H1 (cell line): ENCODE measurements around the gene PLA1A. TPM values are rescaled to one million over a fixed set of nuclear protein-coding genes. Genes with fewer than 3 reads are reported as not detected.

Experiments
- MAFK ChIP-seq: IDR thresholded peaks from 2 replicates; pipeline ENCODE4 v1.6.1; 2012; ENCODE audit warnings: low read depth, mild to moderate bottlenecking, improper control_type of control experiment, low read length
- RXRA ChIP-seq: IDR thresholded peaks from 2 replicates; pipeline ENCODE4 v1.6.1; 2011; ENCODE audit warnings: low read depth, mild to moderate bottlenecking, low read length, moderate library complexity; ENCODE audit not compliant: insufficient read depth
- SP4 ChIP-seq: IDR thresholded peaks from 2 replicates; pipeline ENCODE4 v1.6.1; 2012; ENCODE audit warnings: low read length, inconsistent platforms
- TEAD4 ChIP-seq: IDR thresholded peaks from 2 replicates; pipeline ENCODE4 v1.6.1; 2012; ENCODE audit warnings: low read depth, low read length, inconsistent platforms, mixed read lengths
- polyA plus RNA-seq, 7 experiments: library from polyadenylated mRNA; depleted of rRNA in 3 of 7; stranded (reverse) in 5 of 7; unstranded in 2 of 7; fragments of >200 nt in 5 of 7; fragments of 200-250 nt in 2 of 7; gene quantifications; 1 replicate in 5 of 7; 2 replicates in 1 of 7; 4 replicates in 1 of 7; pipeline versions ENCODE4 v1.2.1 to v1.2.3, GENCODE V29; 2011 to 2013; ENCODE audit warnings: missing spikeins in 2 of 7, mixed read lengths in 2 of 7
- total RNA-seq: library from RNA; stranded (reverse); fragmentation: NEBNext Ultra II Directional; extraction: Animal tissue kit (Norgen Biotek cat#: 25700); gene quantifications from 2 replicates; pipeline ENCODE4 v1.2.1, GENCODE V29; 2021
- TF ChIP-seq, protein P1 (sequence below): IDR thresholded peaks from 2 replicates; pipeline ENCODE4 v1.6.1; 2012; ENCODE audit warnings: low read length, inconsistent platforms

The PLA1A gene
- total and polyA plus RNA-seq, 2 of the 8 experiments (the other 6 are each of a cell fraction or from before 2014, with no cell fraction given), result not detected

GRCh38 chr3:119585856-119586570 lies 11.7 kb upstream of the PLA1A start (continued):
- TF ChIP-seq SP4 (no peak), TEAD4 (no peak), RXRA (no peak), MAFK (no peak)
- TF ChIP-seq, protein P1, sequence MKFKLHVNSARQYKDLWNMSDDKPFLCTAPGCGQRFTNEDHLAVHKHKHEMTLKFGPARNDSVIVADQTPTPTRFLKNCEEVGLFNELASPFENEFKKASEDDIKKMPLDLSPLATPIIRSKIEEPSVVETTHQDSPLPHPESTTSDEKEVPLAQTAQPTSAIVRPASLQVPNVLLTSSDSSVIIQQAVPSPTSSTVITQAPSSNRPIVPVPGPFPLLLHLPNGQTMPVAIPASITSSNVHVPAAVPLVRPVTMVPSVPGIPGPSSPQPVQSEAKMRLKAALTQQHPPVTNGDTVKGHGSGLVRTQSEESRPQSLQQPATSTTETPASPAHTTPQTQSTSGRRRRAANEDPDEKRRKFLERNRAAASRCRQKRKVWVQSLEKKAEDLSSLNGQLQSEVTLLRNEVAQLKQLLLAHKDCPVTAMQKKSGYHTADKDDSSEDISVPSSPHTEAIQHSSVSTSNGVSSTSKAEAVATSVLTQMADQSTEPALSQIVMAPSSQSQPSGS, result no peak
